K562 (cell line): ENCODE data around the gene METTL15.

Experiments used
- NFIC ChIP-seq: fragments of 450-650 bp; IDR thresholded peaks from 2 replicates; pipeline ENCODE4 v1.6.1; 2017; ENCODE audit warnings: mild to moderate bottlenecking, inconsistent platforms
- NR2C1 ChIP-seq, 2 experiments: fragments of 450-650 bp; IDR thresholded peaks; 2 replicates each; pipeline ENCODE4 v1.6.1; 2017; ENCODE audit warnings: mild to moderate bottlenecking in 2 of 2, antibody characterized with exemption in 1 of 2, inconsistent platforms in 1 of 2, missing compliant biosample characterization in 1 of 2, missing genetic modification characterization in 1 of 2
- POLR2AphosphoS5 ChIP-seq: IDR thresholded peaks from 2 replicates; pipeline ENCODE4 v1.6.1; 2011; ENCODE audit warnings: mild to moderate bottlenecking, low read depth, low read length, moderate library complexity; ENCODE audit not compliant: control insufficient read depth, insufficient read depth
- ZKSCAN8 ChIP-seq: fragments of 200-800 bp; sonication (Bioruptor generic); IDR thresholded peaks from 2 replicates; pipeline ENCODE4 v1.6.1; 2016; ENCODE audit warnings: missing genetic modification characterization, missing compliant biosample characterization
- ZSCAN29 ChIP-seq: fragments of 450-650 bp; IDR thresholded peaks from 2 replicates; pipeline ENCODE4 v1.6.1; 2017
- TF ChIP-seq, protein P1 (sequence below), 3 experiments: IDR thresholded peaks in 2 of 3; conservative IDR thresholded peaks in 1 of 3; 2 replicates each; pipeline ENCODE4 v1.5.1; 2011 to 2012; ENCODE audit warnings: low read length in 3 of 3, mild to moderate bottlenecking in 3 of 3, control low read depth in 2 of 3, improper control_type of control experiment in 1 of 3, inconsistent platforms in 1 of 3, low read depth in 1 of 3, mixed read lengths in 1 of 3, moderate library complexity in 1 of 3; ENCODE audit not compliant: insufficient read depth in 2 of 3
- TF ChIP-seq, protein P2 (sequence below): fragments of 450-650 bp; formaldehyde crosslinking; IDR thresholded peaks from 2 replicates; pipeline ENCODE4 v1.4.0; 2022; ENCODE audit warnings: mild to moderate bottlenecking, moderate library complexity

DNA sequence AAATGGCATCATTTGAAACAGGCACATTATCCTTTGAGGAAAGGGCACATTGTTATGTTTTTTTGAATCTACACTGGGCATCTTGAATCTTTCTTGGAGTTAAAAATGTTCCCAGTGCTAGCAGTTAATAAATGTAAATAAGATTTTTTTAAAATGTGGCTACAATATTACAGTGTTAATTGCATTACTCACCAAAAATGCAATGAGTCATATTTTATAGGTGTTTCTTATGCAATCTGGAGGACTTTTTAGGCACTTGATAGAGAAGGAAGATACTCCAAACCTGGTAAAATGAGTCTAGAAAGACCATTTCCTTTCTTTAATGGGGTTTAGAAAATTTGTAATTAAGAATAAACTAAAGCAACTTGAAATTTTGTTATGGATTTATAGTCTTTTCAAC is 238.0 kb downstream of the METTL15 start:
- TF ChIP-seq NFIC (no peak), ZKSCAN8 (CRISPR knock-in tag) (no peak), ZSCAN29 (no peak), NR2C1 (IDR thresholded peaks at IDR 0.05) (no peak), NR2C1 (tag; IDR thresholded peaks at IDR 0.05) (no peak), POLR2AphosphoS5 (no peak)
- TF ChIP-seq, protein P1, sequence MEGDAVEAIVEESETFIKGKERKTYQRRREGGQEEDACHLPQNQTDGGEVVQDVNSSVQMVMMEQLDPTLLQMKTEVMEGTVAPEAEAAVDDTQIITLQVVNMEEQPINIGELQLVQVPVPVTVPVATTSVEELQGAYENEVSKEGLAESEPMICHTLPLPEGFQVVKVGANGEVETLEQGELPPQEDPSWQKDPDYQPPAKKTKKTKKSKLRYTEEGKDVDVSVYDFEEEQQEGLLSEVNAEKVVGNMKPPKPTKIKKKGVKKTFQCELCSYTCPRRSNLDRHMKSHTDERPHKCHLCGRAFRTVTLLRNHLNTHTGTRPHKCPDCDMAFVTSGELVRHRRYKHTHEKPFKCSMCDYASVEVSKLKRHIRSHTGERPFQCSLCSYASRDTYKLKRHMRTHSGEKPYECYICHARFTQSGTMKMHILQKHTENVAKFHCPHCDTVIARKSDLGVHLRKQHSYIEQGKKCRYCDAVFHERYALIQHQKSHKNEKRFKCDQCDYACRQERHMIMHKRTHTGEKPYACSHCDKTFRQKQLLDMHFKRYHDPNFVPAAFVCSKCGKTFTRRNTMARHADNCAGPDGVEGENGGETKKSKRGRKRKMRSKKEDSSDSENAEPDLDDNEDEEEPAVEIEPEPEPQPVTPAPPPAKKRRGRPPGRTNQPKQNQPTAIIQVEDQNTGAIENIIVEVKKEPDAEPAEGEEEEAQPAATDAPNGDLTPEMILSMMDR (IDR thresholded peaks at IDR 0.05 in 2 of 3, conservative IDR thresholded peaks at IDR 0.05 in 1 of 3; ENCODE audit: insufficient read depth in 2 of 3, low read depth in 1 of 3, low read length in 3 of 3) = no peak
- TF ChIP-seq, protein P2, sequence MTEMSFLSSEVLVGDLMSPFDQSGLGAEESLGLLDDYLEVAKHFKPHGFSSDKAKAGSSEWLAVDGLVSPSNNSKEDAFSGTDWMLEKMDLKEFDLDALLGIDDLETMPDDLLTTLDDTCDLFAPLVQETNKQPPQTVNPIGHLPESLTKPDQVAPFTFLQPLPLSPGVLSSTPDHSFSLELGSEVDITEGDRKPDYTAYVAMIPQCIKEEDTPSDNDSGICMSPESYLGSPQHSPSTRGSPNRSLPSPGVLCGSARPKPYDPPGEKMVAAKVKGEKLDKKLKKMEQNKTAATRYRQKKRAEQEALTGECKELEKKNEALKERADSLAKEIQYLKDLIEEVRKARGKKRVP (CRISPR knock-in tag) = no peak
